Chondrocyte (in vitro differentiated cells): Measurements from ENCODE around the gene C1orf116. TPM values are rescaled to one million over a fixed set of nuclear protein-coding genes. Genes with fewer than 3 reads are reported as not detected.

Source experiments
- DNase-seq: peaks from one replicate; pipeline ENCODE4 v3.0.0; 2021; ENCODE audit warnings: mixed read lengths, low spot score
- H3K27ac Mint-ChIP-seq: one replicate; pipeline ENCODE4 v1.8.0; 2021; ENCODE audit warnings: mild to moderate bottlenecking, moderate library complexity, mixed read lengths; ENCODE audit not compliant: unreplicated experiment
- H3K27me3 Mint-ChIP-seq: 2 replicates; pipeline ENCODE4 v1.8.0; 2021; ENCODE audit warnings: low read depth, mixed read lengths
- H3K36me3 Mint-ChIP-seq: 2 replicates; pipeline ENCODE4 v1.8.0; 2021; ENCODE audit warnings: low read depth, mixed read lengths
- H3K4me1 Mint-ChIP-seq: 2 replicates; pipeline ENCODE4 v1.8.0; 2021; ENCODE audit warnings: low read depth, mild to moderate bottlenecking, mixed read lengths
- H3K4me3 Mint-ChIP-seq: one replicate; pipeline ENCODE4 v1.8.0; 2021; ENCODE audit warnings: mild to moderate bottlenecking, moderate library complexity, mixed read lengths; ENCODE audit not compliant: unreplicated experiment
- H3K9me3 Mint-ChIP-seq: 2 replicates; pipeline ENCODE4 v1.8.0; 2021; ENCODE audit warnings: low read depth, mixed read lengths
- CTCF ChIP-seq: fragments of 200-600 bp; sonication (generic); IDR thresholded peaks from 2 replicates; pipeline ENCODE4 v1.5.0; 2021; ENCODE audit warnings: antibody characterized with exemption, mild to moderate bottlenecking, moderate library complexity
- total RNA-seq: library from RNA; stranded (reverse); gene quantifications from 3 replicates; pipeline ENCODE4 v1.2.1, GENCODE V29; 2021

The C1orf116 gene
- total RNA-seq, 1 donor from 2014 or later: 0.07 TPM

GRCh38 chr1:207031016-207031415 is 1.5 kb downstream of the C1orf116 start:
- H3K9me3 Mint-ChIP-seq: no peaks in the 10 kb centered on the region
- no peak overlapping the region for H3K27ac Mint-ChIP-seq
- peaks cover 21% of the 10 kb centered on the region for H3K27me3 Mint-ChIP-seq
- peaks cover 16% of the 10 kb centered on the region for H3K4me1 Mint-ChIP-seq
- no peak overlapping the region for H3K4me3 Mint-ChIP-seq
- no peaks in the 10 kb centered on the region for H3K36me3 Mint-ChIP-seq
- no peak for TF ChIP-seq CTCF
- no peak for DNase-seq

DNA sequence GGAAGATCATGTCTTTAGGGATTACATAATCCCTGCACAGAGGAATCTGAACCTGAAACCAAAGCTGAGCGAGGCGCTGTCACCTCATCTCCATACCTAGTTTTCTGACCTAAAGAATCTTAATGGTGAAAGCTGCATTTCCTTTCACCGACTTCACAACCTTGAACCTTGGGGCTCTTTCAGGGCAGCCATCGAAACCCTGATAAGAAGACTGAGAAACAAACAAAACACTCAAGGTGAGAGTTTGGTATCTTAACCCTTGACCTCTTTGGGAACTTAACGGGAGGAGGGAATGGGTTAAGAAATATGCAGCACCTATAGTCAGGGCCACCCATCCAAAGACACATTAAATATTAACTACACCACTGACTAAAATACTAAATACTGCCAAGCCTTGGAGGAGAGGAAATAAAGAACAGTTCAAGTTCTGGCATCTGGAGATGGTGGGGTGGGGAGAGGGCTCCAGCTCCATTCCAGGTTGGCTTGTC is 2.0 kb downstream of the C1orf116 start:
- Mint-ChIP-seq H3K4me1 (peaks cover 20% of the 10 kb centered on the region), H3K27ac (no peak overlapping the region)

DNA sequence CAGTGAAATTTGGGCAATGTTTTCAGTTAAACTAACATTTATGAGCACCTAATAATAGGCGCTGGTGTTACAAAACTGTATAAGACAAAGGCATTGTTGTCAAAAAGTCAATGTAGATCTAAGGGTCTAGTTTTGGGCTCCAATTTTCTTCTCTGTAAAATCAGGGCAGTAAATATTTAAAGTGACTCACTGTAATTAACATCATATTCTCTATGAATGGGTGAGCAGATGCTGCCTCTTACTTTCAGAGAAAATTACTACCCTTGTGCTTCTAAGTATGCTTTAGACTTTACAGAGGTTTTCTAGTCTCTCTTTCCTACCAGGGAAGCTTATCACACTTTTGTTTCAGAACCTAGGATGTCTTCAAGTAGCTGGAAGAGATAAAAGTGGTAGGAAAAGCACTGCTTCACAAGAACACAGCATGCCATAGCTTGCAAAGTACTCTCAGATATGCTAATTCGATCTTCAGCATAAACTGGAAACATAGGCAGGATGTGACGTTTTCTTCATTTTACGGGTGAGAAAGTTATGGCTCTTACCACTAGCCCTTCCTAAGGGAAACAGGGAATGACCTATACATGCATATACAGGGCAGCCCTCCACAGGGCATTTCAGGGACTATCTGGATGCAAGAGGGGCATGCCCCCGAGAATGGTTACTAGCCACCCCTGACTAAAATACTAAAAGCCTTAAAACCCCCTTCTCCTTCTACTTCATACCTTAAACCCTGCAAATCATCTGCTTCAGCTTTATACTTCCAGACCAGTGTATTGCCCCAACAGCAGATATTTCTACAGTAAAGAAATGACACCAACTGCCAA is 2.6 kb downstream of the C1orf116 start:
- Mint-ChIP-seq H3K4me1 (peaks cover 27% of the 10 kb centered on the region), H3K4me3 (no peak overlapping the region), H3K27me3 (peaks cover 21% of the 10 kb centered on the region), H3K27ac (no peak overlapping the region), H3K36me3 (no peaks in the 10 kb centered on the region), H3K9me3 (no peaks in the 10 kb centered on the region)
- no peak for DNase-seq
- TF ChIP-seq CTCF: no peak

More for the DNA sequence above, 2.0 kb downstream of the C1orf116 start:
- TF ChIP-seq CTCF: no peak
- Mint-ChIP-seq H3K9me3 (no peaks in the 10 kb centered on the region), H3K36me3 (no peaks in the 10 kb centered on the region), H3K4me3 (no peak overlapping the region), H3K27me3 (peaks cover 21% of the 10 kb centered on the region)
- DNase-seq: no peak

GRCh38 chr1:207028884-207029650 is 3.5 kb downstream of the C1orf116 start:
- H3K27me3 Mint-ChIP-seq: peaks cover 18% of the 10 kb centered on the region
- no peaks in the 10 kb centered on the region for H3K36me3 Mint-ChIP-seq
- H3K4me1 Mint-ChIP-seq: peaks cover 35% of the 10 kb centered on the region
- no peak overlapping the region for H3K4me3 Mint-ChIP-seq
- no peak for TF ChIP-seq CTCF
- no peak overlapping the region for H3K27ac Mint-ChIP-seq
- DNase-seq: no peak
- H3K9me3 Mint-ChIP-seq: no peaks in the 10 kb centered on the region

DNA sequence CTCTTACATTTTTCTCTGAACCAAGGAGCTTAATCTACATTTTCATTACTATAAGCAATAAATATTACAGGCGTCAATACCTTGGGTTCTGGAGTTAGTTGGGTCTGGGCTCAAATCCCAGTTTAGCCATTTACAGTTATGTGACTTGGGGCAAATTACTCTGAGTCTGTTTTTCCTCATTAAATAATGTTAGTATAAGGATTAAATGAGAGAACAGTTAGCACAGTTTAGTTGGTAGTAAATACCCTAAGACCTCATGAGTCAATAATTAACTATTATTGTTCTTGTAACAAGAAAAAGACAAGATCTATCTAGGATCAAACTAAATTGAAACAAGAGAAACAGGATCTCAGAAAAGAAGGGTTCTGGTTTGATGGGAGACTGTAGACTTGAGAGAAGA is 4.6 kb downstream of the C1orf116 start:
- Mint-ChIP-seq H3K9me3 (no peaks in the 10 kb centered on the region), H3K4me3 (no peak overlapping the region), H3K27me3 (peaks cover 17% of the 10 kb centered on the region), H3K27ac (no peak overlapping the region), H3K4me1 (peaks cover 42% of the 10 kb centered on the region), H3K36me3 (no peaks in the 10 kb centered on the region)
- no peak for TF ChIP-seq CTCF
- DNase-seq: no peak
